Measurements from ENCODE around the gene KCNJ5. TPM values are rescaled to one million over a fixed set of nuclear protein-coding genes. Genes with fewer than 3 reads are reported as not detected.

The KCNJ5 gene
- total RNA-seq, 1 donor from 2014 or later = 0.13 TPM

GRCh38 chr11:128927683-128928336 is 36.7 kb downstream of the KCNJ5 start:
- no peak for ATAC-seq
- DNase-seq (ENCODE audit: low spot score) = no peak

- no peak for ATAC-seq
- DNase-seq (ENCODE audit: low spot score) = no peak
These were observed 37.2 kb downstream of the KCNJ5 start for GRCh38 chr11:128928400-128928799.

GRCh38 chr11:128929468-128929867 is 38.3 kb downstream of the KCNJ5 start:
- ATAC-seq = no peak
- DNase-seq (ENCODE audit: low spot score) = no peak

GRCh38 chr11:128929991-128930390 is 38.8 kb downstream of the KCNJ5 start:
- DNase-seq (ENCODE audit: low spot score) (no peak), ATAC-seq (no peak)

- ATAC-seq (no peak), DNase-seq (ENCODE audit: low spot score) (no peak)
These were observed 39.9 kb downstream of the KCNJ5 start for GRCh38 chr11:128931066-128931465.

- ATAC-seq (no peak), DNase-seq (ENCODE audit: low spot score) (no peak)
These were observed 40.5 kb downstream of the KCNJ5 start for GRCh38 chr11:128931668-128932067.

GRCh38 chr11:128933481-128934178 is 42.5 kb downstream of the KCNJ5 start:
- no peak for DNase-seq (ENCODE audit: low spot score)
- ATAC-seq = no peak

- ATAC-seq (no peak), DNase-seq (ENCODE audit: low spot score) (no peak)
These were observed 43.2 kb downstream of the KCNJ5 start for GRCh38 chr11:128934351-128934750.

- ATAC-seq (no peak), DNase-seq (ENCODE audit: low spot score) (no peak)
These were observed 43.8 kb downstream of the KCNJ5 start for GRCh38 chr11:128934926-128935325.

GRCh38 chr11:128936606-128937251 is 45.6 kb downstream of the KCNJ5 start:
- ATAC-seq = no peak
- no peak for DNase-seq (ENCODE audit: low spot score)

GRCh38 chr11:128937480-128937879 is 46.3 kb downstream of the KCNJ5 start:
- ATAC-seq (no peak), DNase-seq (ENCODE audit: low spot score) (no peak)

- DNase-seq (ENCODE audit: low spot score) = no peak
- no peak for ATAC-seq
These were observed 47.2 kb downstream of the KCNJ5 start for GRCh38 chr11:128938156-128938885.

GRCh38 chr11:128939591-128939990 is 48.4 kb downstream of the KCNJ5 start:
- DNase-seq (ENCODE audit: low spot score) (no peak), ATAC-seq (no peak)

- ATAC-seq = no peak
These were observed 49.0 kb downstream of the KCNJ5 start for GRCh38 chr11:128940156-128940555.

GRCh38 chr11:128940603-128941002 is 49.4 kb downstream of the KCNJ5 start:
- DNase-seq (ENCODE audit: low spot score) = no peak
- no peak for ATAC-seq

More at GRCh38 chr11:128940156-128940555, 49.0 kb downstream of the KCNJ5 start:
- no peak for DNase-seq (ENCODE audit: low spot score)

- no peak for ATAC-seq
- DNase-seq (ENCODE audit: low spot score) = no peak
These were observed 50.0 kb downstream of the KCNJ5 start for GRCh38 chr11:128941110-128941509.

- ATAC-seq (no peak), DNase-seq (ENCODE audit: low spot score) (no peak)
These were observed 50.6 kb downstream of the KCNJ5 start for GRCh38 chr11:128941573-128942271.

GRCh38 chr11:128942272-128942612 is 51.1 kb downstream of the KCNJ5 start:
- DNase-seq (ENCODE audit: low spot score) (no peak), ATAC-seq (no peak)

- ATAC-seq (no peak), DNase-seq (ENCODE audit: low spot score) (no peak)
These were observed 51.8 kb downstream of the KCNJ5 start, which contains the start of gene TP53AIP1 for GRCh38 chr11:128942817-128943427. TP53AIP1 (minus strand) TSS chr11:128942871; CDS start chr11:128937818, 5,053 bp downstream.

GRCh38 chr11:128943428-128943976 is 52.3 kb downstream of the KCNJ5 start:
- DNase-seq (ENCODE audit: low spot score) (no peak), ATAC-seq (no peak)
